HepG2 (cell line): ENCODE measurements around the gene TBATA. TPM values are rescaled to one million over a fixed set of nuclear protein-coding genes. Genes with fewer than 3 reads are reported as not detected.

Experiments
- BCL6 ChIP-seq: IDR thresholded peaks from 2 replicates; pipeline ENCODE4 v1.6.1; 2016; ENCODE audit warnings: missing genetic modification reagents, missing compliant biosample characterization
- GABPA ChIP-seq, 2 experiments: IDR thresholded peaks; 2 replicates each; pipeline ENCODE4 v1.6.1; 2011 to 2016; ENCODE audit warnings: low read depth in 2 of 2, low read length in 1 of 2, missing biosample characterization in 1 of 2, missing genetic modification characterization in 1 of 2
- GATAD2A ChIP-seq: IDR thresholded peaks from 2 replicates; pipeline ENCODE4 v1.6.1; 2016
- KDM6A ChIP-seq: IDR thresholded peaks from 2 replicates; pipeline ENCODE4 v1.6.1; 2016; ENCODE audit warnings: low read depth
- RARA ChIP-seq: IDR thresholded peaks from 2 replicates; pipeline ENCODE4 v1.6.1; 2016; ENCODE audit warnings: missing genetic modification reagents, missing compliant biosample characterization
- REST ChIP-seq, 2 experiments: IDR thresholded peaks; 2 replicates each; pipeline ENCODE4 v1.6.1; 2011 to 2012; ENCODE audit warnings: low read length in 2 of 2, borderline replicate concordance in 1 of 2, low read depth in 1 of 2, mild to moderate bottlenecking in 1 of 2, moderate library complexity in 1 of 2
- TEAD3 ChIP-seq: optimal IDR thresholded peaks from 2 replicates; pipeline ENCODE3; 2016; ENCODE audit warnings: borderline replicate concordance
- ZNF296 ChIP-seq: sonication (generic); formaldehyde crosslinking; conservative IDR thresholded peaks from 2 replicates; pipeline ENCODE4 v1.5.0; 2020; ENCODE audit warnings: mild to moderate bottlenecking, missing genetic modification reagents
- ZNF597 ChIP-seq: sonication (generic); formaldehyde crosslinking; IDR thresholded peaks from 2 replicates; pipeline ENCODE4 v1.5.0; 2020; ENCODE audit warnings: missing genetic modification reagents
- polyA plus RNA-seq, 8 experiments: library from polyadenylated mRNA; depleted of rRNA in 3 of 8; stranded (reverse) in 7 of 8; unstranded in 1 of 8; fragments of >200 nt; fragmentation: Illumina TruSeq in 4 of 8; extraction: Trizol in 4 of 8; gene quantifications; 2 replicates each; pipeline versions ENCODE4 v1.2.1 to v1.2.3, GENCODE V29; 2011 to 2016; ENCODE audit warnings: low read depth in 4 of 8, missing spikeins in 1 of 8, mixed read lengths in 1 of 8; ENCODE audit not compliant: insufficient read depth in 1 of 8
- total RNA-seq, 5 experiments: library from RNA; depleted of rRNA; stranded (reverse); fragments of >200 nt; fragmentation: Illumina TruSeq; extraction: Trizol; gene quantifications; 2 replicates each; pipeline ENCODE4 v1.2.3, GENCODE V29; 2016; ENCODE audit warnings: low read depth in 1 of 5
- TF ChIP-seq, protein P1 (sequence below): sonication (generic); formaldehyde crosslinking; IDR thresholded peaks from 2 replicates; pipeline ENCODE4 v1.5.1; 2020; ENCODE audit warnings: missing genetic modification reagents, mild to moderate bottlenecking, borderline replicate concordance
- TF ChIP-seq, protein P2 (sequence below): sonication (generic); formaldehyde crosslinking; IDR thresholded peaks from 2 replicates; pipeline ENCODE4 v1.8.0; 2022; ENCODE audit warnings: mild to moderate bottlenecking, missing genetic modification reagents
- TF ChIP-seq, protein P3 (sequence below): sonication (generic); formaldehyde crosslinking; IDR thresholded peaks from 2 replicates; pipeline ENCODE4 v1.8.0; 2022; ENCODE audit warnings: missing genetic modification reagents, mild to moderate bottlenecking, moderate library complexity, borderline replicate concordance
- TF ChIP-seq, protein P4 (sequence below): sonication (generic); formaldehyde crosslinking; IDR thresholded peaks from 2 replicates; pipeline ENCODE4 v1.5.1; 2020; ENCODE audit warnings: mild to moderate bottlenecking, missing genetic modification reagents, moderate library complexity

TBATA gene
- total and polyA plus RNA-seq, 2 of the 13 experiments (the other 11 are each of a cell fraction or from before 2014, with no cell fraction given): not detected

DNA sequence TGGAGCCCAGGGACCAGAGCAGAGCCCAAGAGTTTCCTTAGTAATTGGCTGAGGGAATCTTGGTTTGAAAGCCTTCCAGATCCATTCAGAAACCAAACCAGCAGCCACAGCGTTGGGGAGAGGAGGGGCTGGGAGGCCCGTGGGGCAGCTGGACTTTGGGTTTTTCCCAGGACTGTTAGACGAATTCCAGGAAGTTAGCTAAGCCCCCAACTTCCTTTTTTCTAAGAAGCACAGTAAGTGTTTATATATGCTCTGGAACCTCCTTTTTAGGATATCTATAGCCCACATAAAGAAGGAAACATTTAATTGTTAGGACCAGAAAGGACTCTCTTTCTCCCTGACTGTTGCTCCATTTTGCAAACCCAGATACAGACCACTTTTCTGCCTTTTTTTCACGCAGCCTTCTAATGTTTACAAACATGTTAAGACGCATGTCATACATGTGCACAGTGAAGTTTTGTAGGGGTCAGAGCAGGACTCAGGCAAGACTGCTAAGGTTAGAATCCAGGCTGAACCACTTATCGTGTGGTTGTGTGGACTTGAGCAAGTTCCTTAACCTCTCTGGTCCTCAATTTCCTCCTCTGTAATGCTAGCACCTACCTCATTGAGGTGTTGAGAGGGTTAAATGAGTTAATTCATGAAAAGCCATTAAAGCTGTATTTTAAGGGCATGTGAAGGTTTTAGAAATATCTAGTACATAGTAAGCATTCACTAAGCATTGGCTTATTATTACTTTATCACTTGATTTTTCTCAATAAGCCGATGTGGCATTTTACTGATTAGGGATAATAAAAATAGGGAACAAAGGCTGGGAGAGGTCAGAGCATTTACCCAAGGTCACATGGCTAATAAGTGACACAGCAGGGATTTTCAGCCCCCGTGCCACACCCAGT lies 42.4 kb downstream of the TBATA start (continued):
- no peak for TF ChIP-seq REST (IDR thresholded peaks at IDR 0.05; ENCODE audit: borderline replicate concordance in 1 of 2, low read depth in 1 of 2, low read length in 2 of 2)
- 0 out of 2 replicates have a peak, but pooled peaks have one; percentile 11 for TF ChIP-seq GATAD2A (CRISPR knock-in tag)
- TF ChIP-seq, protein P1, sequence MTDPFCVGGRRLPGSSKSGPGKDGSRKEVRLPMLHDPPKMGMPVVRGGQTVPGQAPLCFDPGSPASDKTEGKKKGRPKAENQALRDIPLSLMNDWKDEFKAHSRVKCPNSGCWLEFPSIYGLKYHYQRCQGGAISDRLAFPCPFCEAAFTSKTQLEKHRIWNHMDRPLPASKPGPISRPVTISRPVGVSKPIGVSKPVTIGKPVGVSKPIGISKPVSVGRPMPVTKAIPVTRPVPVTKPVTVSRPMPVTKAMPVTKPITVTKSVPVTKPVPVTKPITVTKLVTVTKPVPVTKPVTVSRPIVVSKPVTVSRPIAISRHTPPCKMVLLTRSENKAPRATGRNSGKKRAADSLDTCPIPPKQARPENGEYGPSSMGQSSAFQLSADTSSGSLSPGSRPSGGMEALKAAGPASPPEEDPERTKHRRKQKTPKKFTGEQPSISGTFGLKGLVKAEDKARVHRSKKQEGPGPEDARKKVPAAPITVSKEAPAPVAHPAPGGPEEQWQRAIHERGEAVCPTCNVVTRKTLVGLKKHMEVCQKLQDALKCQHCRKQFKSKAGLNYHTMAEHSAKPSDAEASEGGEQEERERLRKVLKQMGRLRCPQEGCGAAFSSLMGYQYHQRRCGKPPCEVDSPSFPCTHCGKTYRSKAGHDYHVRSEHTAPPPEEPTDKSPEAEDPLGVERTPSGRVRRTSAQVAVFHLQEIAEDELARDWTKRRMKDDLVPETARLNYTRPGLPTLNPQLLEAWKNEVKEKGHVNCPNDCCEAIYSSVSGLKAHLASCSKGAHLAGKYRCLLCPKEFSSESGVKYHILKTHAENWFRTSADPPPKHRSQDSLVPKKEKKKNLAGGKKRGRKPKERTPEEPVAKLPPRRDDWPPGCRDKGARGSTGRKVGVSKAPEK: no peak
- peak; percentile 45 for TF ChIP-seq TEAD3 (CRISPR knock-in tag)
- TF ChIP-seq ZNF296 (CRISPR knock-in tag): no peak
- TF ChIP-seq, protein P2, sequence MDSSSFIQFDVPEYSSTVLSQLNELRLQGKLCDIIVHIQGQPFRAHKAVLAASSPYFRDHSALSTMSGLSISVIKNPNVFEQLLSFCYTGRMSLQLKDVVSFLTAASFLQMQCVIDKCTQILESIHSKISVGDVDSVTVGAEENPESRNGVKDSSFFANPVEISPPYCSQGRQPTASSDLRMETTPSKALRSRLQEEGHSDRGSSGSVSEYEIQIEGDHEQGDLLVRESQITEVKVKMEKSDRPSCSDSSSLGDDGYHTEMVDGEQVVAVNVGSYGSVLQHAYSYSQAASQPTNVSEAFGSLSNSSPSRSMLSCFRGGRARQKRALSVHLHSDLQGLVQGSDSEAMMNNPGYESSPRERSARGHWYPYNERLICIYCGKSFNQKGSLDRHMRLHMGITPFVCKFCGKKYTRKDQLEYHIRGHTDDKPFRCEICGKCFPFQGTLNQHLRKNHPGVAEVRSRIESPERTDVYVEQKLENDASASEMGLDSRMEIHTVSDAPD (CRISPR knock-in tag): no peak
- TF ChIP-seq RARA (CRISPR knock-in tag): 0 out of 2 replicates have a peak, but pooled peaks have one; percentile 32
- TF ChIP-seq, protein P3, sequence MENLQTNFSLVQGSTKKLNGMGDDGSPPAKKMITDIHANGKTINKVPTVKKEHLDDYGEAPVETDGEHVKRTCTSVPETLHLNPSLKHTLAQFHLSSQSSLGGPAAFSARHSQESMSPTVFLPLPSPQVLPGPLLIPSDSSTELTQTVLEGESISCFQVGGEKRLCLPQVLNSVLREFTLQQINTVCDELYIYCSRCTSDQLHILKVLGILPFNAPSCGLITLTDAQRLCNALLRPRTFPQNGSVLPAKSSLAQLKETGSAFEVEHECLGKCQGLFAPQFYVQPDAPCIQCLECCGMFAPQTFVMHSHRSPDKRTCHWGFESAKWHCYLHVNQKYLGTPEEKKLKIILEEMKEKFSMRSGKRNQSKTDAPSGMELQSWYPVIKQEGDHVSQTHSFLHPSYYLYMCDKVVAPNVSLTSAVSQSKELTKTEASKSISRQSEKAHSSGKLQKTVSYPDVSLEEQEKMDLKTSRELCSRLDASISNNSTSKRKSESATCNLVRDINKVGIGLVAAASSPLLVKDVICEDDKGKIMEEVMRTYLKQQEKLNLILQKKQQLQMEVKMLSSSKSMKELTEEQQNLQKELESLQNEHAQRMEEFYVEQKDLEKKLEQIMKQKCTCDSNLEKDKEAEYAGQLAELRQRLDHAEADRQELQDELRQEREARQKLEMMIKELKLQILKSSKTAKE: no peak
- peak; percentile 13; the same call in 1 of the 2 replicates for TF ChIP-seq KDM6A
- TF ChIP-seq, protein P4, sequence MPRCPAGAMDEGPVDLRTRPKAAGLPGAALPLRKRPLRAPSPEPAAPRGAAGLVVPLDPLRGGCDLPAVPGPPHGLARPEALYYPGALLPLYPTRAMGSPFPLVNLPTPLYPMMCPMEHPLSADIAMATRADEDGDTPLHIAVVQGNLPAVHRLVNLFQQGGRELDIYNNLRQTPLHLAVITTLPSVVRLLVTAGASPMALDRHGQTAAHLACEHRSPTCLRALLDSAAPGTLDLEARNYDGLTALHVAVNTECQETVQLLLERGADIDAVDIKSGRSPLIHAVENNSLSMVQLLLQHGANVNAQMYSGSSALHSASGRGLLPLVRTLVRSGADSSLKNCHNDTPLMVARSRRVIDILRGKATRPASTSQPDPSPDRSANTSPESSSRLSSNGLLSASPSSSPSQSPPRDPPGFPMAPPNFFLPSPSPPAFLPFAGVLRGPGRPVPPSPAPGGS (CRISPR knock-in tag): no peak
- peak; percentile 87 for TF ChIP-seq BCL6 (CRISPR knock-in tag)
- TF ChIP-seq GABPA (IDR thresholded peaks at IDR 0.05; ENCODE audit: low read depth, low read length): no peak
- TF ChIP-seq GABPA (CRISPR knock-in tag; IDR thresholded peaks at IDR 0.05; ENCODE audit: low read depth): peak; percentile 74
- no peak for TF ChIP-seq ZNF597 (CRISPR knock-in tag)
